ENCODE measurements around the gene ESYT1. TPM values are rescaled to one million over a fixed set of nuclear protein-coding genes. Genes with fewer than 3 reads are reported as not detected.
"Not testable (repeated sequence)": the region's sequence is repeated elsewhere in the genome, so short reads cannot be mapped to it uniquely, and the experiment has no call there.

Gene ESYT1
- total and polyA plus RNA-seq, 2 donors (not counting 1 experiment from before 2014, with no cell fraction given), result 182 to 446 TPM

DNA sequence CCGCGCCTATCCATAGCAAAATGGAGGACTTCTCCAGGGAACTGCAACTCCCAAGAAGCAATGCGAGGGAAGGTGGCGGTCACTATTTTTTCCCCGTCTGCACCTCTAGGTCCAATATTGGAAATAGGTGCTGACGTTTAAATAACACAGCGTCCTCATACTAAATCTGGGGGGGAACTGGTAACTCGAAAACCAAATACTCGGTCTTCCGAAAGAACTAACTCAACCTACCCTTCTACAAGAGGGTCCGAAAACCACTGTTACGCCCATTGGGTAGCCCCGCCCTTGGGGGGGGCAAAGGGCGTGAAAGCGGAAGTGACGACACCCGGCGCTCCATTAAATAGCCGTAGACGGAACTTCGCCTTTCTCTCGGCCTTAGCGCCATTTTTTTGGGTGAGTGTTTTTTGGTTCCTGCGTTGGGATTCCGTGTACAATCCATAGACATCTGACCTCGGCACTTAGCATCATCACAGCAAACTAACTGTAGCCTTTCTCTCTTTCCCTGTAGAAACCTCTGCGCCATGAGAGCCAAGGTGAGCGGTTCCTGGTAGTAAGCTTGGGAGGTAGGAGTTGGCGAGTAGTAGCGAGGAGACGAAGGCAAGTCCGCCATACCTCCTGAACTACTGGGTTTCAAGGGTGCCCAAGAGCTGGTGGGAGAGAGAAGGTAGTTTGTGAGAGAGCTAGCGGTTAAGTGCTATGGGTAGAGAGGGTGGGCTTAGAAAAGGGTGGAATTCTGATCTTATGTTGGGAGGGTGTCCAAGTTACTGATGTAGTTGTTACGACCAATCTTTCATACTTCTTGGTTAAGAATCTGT, 11.6 kb upstream of the ESYT1 start, which contains the start of gene RPL41:
Gene RPL41, plus strand, starts transcription at position 367 of the 815 bp plus-strand sequence.
- H3K36me3 ChIP-seq (ENCODE audit: control insufficient read depth, insufficient read depth, low read length), result peaks cover 12% of the 10 kb centered on the region
- DNase-seq (ENCODE audit: low read depth in 2 of 2), result peak; percentile 86 to 95
- peak within 1 kb of the TSS; percentile 89 for H2AFZ ChIP-seq (ENCODE audit: low read length)
- TF ChIP-seq EZH2 (IDR thresholded peaks at IDR 0.05; ENCODE audit: low read length, missing control alignments), result no peak
- TF ChIP-seq, protein P1, sequence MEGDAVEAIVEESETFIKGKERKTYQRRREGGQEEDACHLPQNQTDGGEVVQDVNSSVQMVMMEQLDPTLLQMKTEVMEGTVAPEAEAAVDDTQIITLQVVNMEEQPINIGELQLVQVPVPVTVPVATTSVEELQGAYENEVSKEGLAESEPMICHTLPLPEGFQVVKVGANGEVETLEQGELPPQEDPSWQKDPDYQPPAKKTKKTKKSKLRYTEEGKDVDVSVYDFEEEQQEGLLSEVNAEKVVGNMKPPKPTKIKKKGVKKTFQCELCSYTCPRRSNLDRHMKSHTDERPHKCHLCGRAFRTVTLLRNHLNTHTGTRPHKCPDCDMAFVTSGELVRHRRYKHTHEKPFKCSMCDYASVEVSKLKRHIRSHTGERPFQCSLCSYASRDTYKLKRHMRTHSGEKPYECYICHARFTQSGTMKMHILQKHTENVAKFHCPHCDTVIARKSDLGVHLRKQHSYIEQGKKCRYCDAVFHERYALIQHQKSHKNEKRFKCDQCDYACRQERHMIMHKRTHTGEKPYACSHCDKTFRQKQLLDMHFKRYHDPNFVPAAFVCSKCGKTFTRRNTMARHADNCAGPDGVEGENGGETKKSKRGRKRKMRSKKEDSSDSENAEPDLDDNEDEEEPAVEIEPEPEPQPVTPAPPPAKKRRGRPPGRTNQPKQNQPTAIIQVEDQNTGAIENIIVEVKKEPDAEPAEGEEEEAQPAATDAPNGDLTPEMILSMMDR (conservative IDR thresholded peaks at IDR 0.05 in 1 of 2, IDR thresholded peaks at IDR 0.05 in 1 of 2; ENCODE audit: low read depth in 1 of 2, low read length in 2 of 2), result no peak
- no peaks in the 10 kb centered on the region for H4K20me1 ChIP-seq (ENCODE audit: control insufficient read depth, extremely low read depth, insufficient read depth, low read length)
- H3K79me2 ChIP-seq (ENCODE audit: control insufficient read depth, insufficient read depth, low read length), result peaks cover 14% of the 10 kb centered on the region
- H3K27ac ChIP-seq (ENCODE audit: insufficient read depth, low read length), result peak within 1 kb of the TSS; percentile 91
- H3K4me3 ChIP-seq (replicated peaks in 1 of 4; ENCODE audit: control extremely low read depth in 1 of 4, insufficient read depth in 1 of 4, low read depth in 3 of 4, low read length in 4 of 4), result peak within 1 kb of the TSS; percentile 56 to 98 (median 70)
- H3K4me2 ChIP-seq (ENCODE audit: extremely low read depth, insufficient read depth, low read length), result peak within 1 kb of the TSS; percentile 88
- no peaks in the 10 kb centered on the region for H3K27me3 ChIP-seq (ENCODE audit: control insufficient read depth, insufficient read depth, low read length)
- no peaks in the 10 kb centered on the region for H3K9me3 ChIP-seq (ENCODE audit: control insufficient read depth, insufficient read depth, low read depth, low read length)
- H3K4me1 ChIP-seq (ENCODE audit: control insufficient read depth, extremely low read depth, insufficient read depth, low read length), result peaks cover 16% of the 10 kb centered on the region
- H3K9ac ChIP-seq (ENCODE audit: insufficient read depth, low read length), result peak within 1 kb of the TSS; percentile 75

DNA sequence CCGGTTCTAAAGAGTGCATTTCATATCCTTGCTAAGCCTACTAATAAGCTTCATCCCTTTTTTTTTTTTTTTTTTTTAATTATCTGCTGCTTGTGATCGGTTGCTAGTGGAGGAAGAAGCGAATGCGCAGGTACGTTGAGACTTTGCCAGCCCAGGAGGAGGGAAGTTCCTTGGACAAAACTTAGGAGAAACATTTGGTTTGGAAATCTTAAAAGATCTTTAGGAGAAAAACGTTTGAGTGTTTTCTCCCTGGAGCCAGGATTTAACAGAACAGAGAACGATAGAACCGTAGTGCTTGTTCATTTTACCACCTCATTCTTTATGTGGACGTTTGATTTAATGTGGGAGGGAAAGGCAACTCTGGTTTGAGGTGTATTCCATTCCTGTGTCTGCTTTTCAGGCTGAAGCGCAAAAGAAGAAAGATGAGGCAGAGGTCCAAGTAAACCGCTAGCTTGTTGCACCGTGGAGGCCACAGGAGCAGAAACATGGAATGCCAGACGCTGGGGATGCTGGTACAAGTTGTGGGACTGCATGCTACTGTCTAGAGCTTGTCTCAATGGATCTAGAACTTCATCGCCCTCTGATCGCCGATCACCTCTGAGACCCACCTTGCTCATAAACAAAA, 10.9 kb upstream of the ESYT1 start:
- not testable (repeated sequence) for H3K27me3 ChIP-seq (ENCODE audit: control insufficient read depth, insufficient read depth, low read length); H2AFZ ChIP-seq (ENCODE audit: low read length); DNase-seq (ENCODE audit: low read depth in 2 of 2); H3K9me3 ChIP-seq (ENCODE audit: control insufficient read depth, insufficient read depth, low read depth, low read length); H4K20me1 ChIP-seq (ENCODE audit: control insufficient read depth, extremely low read depth, insufficient read depth, low read length)
- H3K27ac ChIP-seq (ENCODE audit: insufficient read depth, low read length), result peak overlapping the region; percentile 91
- H3K4me1 ChIP-seq (ENCODE audit: control insufficient read depth, extremely low read depth, insufficient read depth, low read length), result peaks cover 16% of the 10 kb centered on the region
- H3K36me3 ChIP-seq (ENCODE audit: control insufficient read depth, insufficient read depth, low read length), result peaks cover 10% of the 10 kb centered on the region
- peak overlapping the region; percentile 56 to 98 (median 70) for H3K4me3 ChIP-seq (replicated peaks in 1 of 4; ENCODE audit: control extremely low read depth in 1 of 4, insufficient read depth in 1 of 4, low read depth in 3 of 4, low read length in 4 of 4)
- H3K79me2 ChIP-seq (ENCODE audit: control insufficient read depth, insufficient read depth, low read length), result peaks cover 14% of the 10 kb centered on the region
- peak overlapping the region; percentile 88 for H3K4me2 ChIP-seq (ENCODE audit: extremely low read depth, insufficient read depth, low read length)
- peak overlapping the region; percentile 75 for H3K9ac ChIP-seq (ENCODE audit: insufficient read depth, low read length)

DNA sequence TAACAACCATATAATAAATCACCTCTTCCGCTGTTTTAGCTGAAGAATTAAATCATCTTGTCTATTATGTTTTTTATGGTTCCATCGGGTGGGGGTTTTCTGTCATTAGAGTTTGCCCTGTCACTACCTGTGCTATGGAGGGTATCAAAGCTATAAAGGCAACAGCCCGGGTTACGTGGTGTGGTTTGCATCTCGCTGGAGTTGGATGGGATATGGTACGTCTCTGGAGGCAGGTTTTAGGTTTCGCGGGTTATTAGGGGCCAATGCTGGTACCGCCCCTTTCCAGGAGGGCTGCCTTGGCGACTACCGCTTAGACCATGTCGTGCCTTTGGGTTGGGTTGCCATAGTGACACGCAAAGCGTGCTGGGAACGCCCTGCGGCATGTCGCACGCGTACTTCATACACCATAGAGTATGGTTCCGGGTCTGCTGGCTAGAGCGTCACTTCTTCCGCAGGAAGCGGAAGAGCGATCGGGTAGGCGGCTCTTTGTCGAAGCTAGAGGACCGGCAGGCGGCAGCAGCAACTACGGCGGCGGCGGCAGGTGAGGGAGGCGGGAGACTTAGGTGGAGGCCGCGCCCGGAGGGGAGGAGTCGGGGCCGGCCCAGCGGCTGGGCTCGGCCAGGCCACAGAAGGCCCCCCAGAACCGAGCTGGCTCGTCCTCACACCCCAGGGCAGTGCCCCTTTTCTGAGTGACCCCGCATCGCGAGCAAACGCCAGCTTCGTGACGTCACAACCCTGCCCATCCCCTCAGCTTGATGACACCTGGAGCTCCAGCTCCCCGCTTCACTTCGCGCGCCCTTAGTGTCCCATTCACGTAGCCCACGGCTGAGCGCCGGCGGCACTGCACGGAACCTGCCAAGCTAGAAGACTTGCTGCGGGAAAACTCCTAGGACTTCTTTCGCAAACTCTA, 10.0 kb upstream of the ESYT1 start, which contains the start of gene ZC3H10:
Gene ZC3H10, plus strand, starts transcription at position 489 of the 910 bp plus-strand sequence. CDS start 2,297 bp downstream, outside the sequence.
- H3K9me3 ChIP-seq (ENCODE audit: control insufficient read depth, insufficient read depth, low read depth, low read length), result no peaks in the 10 kb centered on the region
- H3K4me2 ChIP-seq (ENCODE audit: extremely low read depth, insufficient read depth, low read length), result peak within 1 kb of the TSS; percentile 88
- no peaks in the 10 kb centered on the region for H3K27me3 ChIP-seq (ENCODE audit: control insufficient read depth, insufficient read depth, low read length)
- H3K27ac ChIP-seq (ENCODE audit: insufficient read depth, low read length), result peak within 1 kb of the TSS; percentile 91
- H3K4me3 ChIP-seq (replicated peaks in 1 of 4; ENCODE audit: control extremely low read depth in 1 of 4, insufficient read depth in 1 of 4, low read depth in 3 of 4, low read length in 4 of 4), result peak within 1 kb of the TSS; percentile 61 to 98 (median 71)
- DNase-seq (ENCODE audit: low read depth in 2 of 2), result peak; percentile 99 to 100
- no peak within 1 kb of the TSS for H2AFZ ChIP-seq (ENCODE audit: low read length)
- H3K9ac ChIP-seq (ENCODE audit: insufficient read depth, low read length), result peak within 1 kb of the TSS; percentile 75
- H3K36me3 ChIP-seq (ENCODE audit: control insufficient read depth, insufficient read depth, low read length), result peaks cover 10% of the 10 kb centered on the region
- TF ChIP-seq, protein P1 (conservative IDR thresholded peaks at IDR 0.05 in 1 of 2, IDR thresholded peaks at IDR 0.05 in 1 of 2; ENCODE audit: low read depth in 1 of 2, low read length in 2 of 2), result peak; percentile 44 to 57
- no peak for TF ChIP-seq EZH2 (IDR thresholded peaks at IDR 0.05; ENCODE audit: low read length, missing control alignments)
- H3K4me1 ChIP-seq (ENCODE audit: control insufficient read depth, extremely low read depth, insufficient read depth, low read length), result peaks cover 16% of the 10 kb centered on the region
- peaks cover 14% of the 10 kb centered on the region for H3K79me2 ChIP-seq (ENCODE audit: control insufficient read depth, insufficient read depth, low read length)
- H4K20me1 ChIP-seq (ENCODE audit: control insufficient read depth, extremely low read depth, insufficient read depth, low read length), result no peaks in the 10 kb centered on the region

Measured in fibroblast of lung (primary cell).